Endothelial cell (in vitro differentiated cells): ENCODE measurements around the gene ACVR1B. TPM values are rescaled to one million over a fixed set of nuclear protein-coding genes. Genes with fewer than 3 reads are reported as not detected.

Experiments used
- DNase-seq: peaks from one replicate; pipeline ENCODE4 v3.0.0; 2021; ENCODE audit warnings: low spot score
- H3K27ac Mint-ChIP-seq: one replicate; pipeline ENCODE4 v1.8.0; 2021; ENCODE audit warnings: mixed read lengths, inconsistent platforms; ENCODE audit not compliant: unreplicated experiment
- H3K27me3 Mint-ChIP-seq: one replicate; pipeline ENCODE4 v1.8.0; 2021; ENCODE audit warnings: mild to moderate bottlenecking, moderate library complexity, mixed read lengths, inconsistent platforms; ENCODE audit not compliant: unreplicated experiment
- H3K36me3 Mint-ChIP-seq: one replicate; pipeline ENCODE4 v1.8.0; 2021; ENCODE audit warnings: mild to moderate bottlenecking, low read depth, mixed read lengths, inconsistent platforms; ENCODE audit not compliant: unreplicated experiment
- H3K4me1 Mint-ChIP-seq: one replicate; pipeline ENCODE4 v1.8.0; 2021; ENCODE audit warnings: mild to moderate bottlenecking, mixed read lengths, inconsistent platforms; ENCODE audit not compliant: unreplicated experiment
- H3K4me3 Mint-ChIP-seq: one replicate; pipeline ENCODE4 v1.8.0; 2021; ENCODE audit warnings: mild to moderate bottlenecking, mixed read lengths, inconsistent platforms; ENCODE audit not compliant: unreplicated experiment
- H3K9me3 Mint-ChIP-seq: one replicate; pipeline ENCODE4 v1.8.0; 2021; ENCODE audit warnings: mixed read lengths, inconsistent platforms; ENCODE audit not compliant: unreplicated experiment
- CTCF ChIP-seq: fragments of 200-600 bp; sonication (generic); IDR thresholded peaks from one replicate; pipeline ENCODE4 v1.5.0; 2021; ENCODE audit warnings: antibody characterized with exemption; ENCODE audit not compliant: unreplicated experiment
- total RNA-seq: library from RNA; stranded (reverse); fragmentation: NEBNext Ultra II Directional; extraction: Animal tissue kit (Norgen Biotek cat#: 25700); gene quantifications from one replicate; pipeline ENCODE4 v1.2.1, GENCODE V29; 2021; ENCODE audit not compliant: unreplicated experiment

ACVR1B gene
- total RNA-seq, 1 donor from 2014 or later: 30.5 TPM

GRCh38 chr12:52011602-52012214 lies 60.2 kb downstream of the ACVR1B start:
- peaks cover 13% of the 10 kb centered on the region for H3K27me3 Mint-ChIP-seq
- H3K36me3 Mint-ChIP-seq: peaks cover 19% of the 10 kb centered on the region
- no peaks in the 10 kb centered on the region for H3K9me3 Mint-ChIP-seq
- no peak overlapping the region for H3K27ac Mint-ChIP-seq
- peaks cover 32% of the 10 kb centered on the region for H3K4me1 Mint-ChIP-seq
- no peak for TF ChIP-seq CTCF
- H3K4me3 Mint-ChIP-seq: no peak overlapping the region
- DNase-seq: no peak

- no peak overlapping the region for H3K27ac Mint-ChIP-seq
- H3K4me3 Mint-ChIP-seq: peak overlapping the region; percentile 62
- peaks cover 26% of the 10 kb centered on the region for H3K36me3 Mint-ChIP-seq
- peaks cover 15% of the 10 kb centered on the region for H3K27me3 Mint-ChIP-seq
- no peak for TF ChIP-seq CTCF
- DNase-seq: no peak
- H3K4me1 Mint-ChIP-seq: peaks cover 23% of the 10 kb centered on the region
- no peaks in the 10 kb centered on the region for H3K9me3 Mint-ChIP-seq
These were observed 62.3 kb downstream of the ACVR1B start for GRCh38 chr12:52013626-52014310.

- H3K9me3 Mint-ChIP-seq: no peaks in the 10 kb centered on the region
These were observed 63.4 kb downstream of the ACVR1B start for GRCh38 chr12:52014567-52015530.

GRCh38 chr12:52015532-52016041 lies 64.1 kb downstream of the ACVR1B start:
- no peak for TF ChIP-seq CTCF
- Mint-ChIP-seq H3K4me3 (no peak overlapping the region), H3K36me3 (peaks cover 26% of the 10 kb centered on the region), H3K27ac (no peak overlapping the region), H3K4me1 (peaks cover 22% of the 10 kb centered on the region), H3K9me3 (no peaks in the 10 kb centered on the region), H3K27me3 (peaks cover 15% of the 10 kb centered on the region)
- no peak for DNase-seq

More at GRCh38 chr12:52014567-52015530, 63.4 kb downstream of the ACVR1B start:
- no peak for DNase-seq
- Mint-ChIP-seq H3K27ac (no peak overlapping the region), H3K36me3 (peaks cover 26% of the 10 kb centered on the region), H3K4me1 (peaks cover 15% of the 10 kb centered on the region), H3K27me3 (peaks cover 15% of the 10 kb centered on the region), H3K4me3 (no peak overlapping the region)
- no peak for TF ChIP-seq CTCF
